COLO829 (cell line): ENCODE data around the gene MED15.

Experiments used
- DNase-seq: peaks from one replicate; pipeline ENCODE4 v3.0.0; 2012; ENCODE audit warnings: low spot score

MED15 gene

GRCh38 chr22:20571078-20571503 is 63.7 kb downstream of the MED15 start:
- no peak for DNase-seq

DNA sequence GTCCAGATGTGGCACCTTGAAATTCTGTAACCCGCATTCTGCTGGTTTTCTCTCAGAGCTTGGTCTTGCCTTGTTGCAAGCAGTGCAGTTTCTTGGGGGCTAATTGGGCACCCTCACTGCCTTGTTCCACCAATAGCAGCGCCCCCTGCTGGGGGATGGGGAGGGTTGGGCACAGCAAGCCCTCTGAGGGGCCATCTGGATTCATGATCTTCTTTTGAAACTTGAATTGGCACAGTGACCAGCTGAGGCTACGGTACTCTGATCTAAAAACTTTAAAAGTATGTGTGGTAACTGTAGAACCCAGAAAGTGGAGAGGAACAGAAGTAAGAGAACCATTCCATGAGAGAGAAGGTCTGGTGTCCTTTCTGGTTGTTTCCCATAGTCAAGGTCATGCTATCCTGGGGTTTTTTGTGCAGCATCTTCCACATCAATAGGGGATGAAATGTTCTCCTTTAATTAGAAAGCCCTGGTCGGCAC is 64.2 kb downstream of the MED15 start:
- DNase-seq = no peak

DNA sequence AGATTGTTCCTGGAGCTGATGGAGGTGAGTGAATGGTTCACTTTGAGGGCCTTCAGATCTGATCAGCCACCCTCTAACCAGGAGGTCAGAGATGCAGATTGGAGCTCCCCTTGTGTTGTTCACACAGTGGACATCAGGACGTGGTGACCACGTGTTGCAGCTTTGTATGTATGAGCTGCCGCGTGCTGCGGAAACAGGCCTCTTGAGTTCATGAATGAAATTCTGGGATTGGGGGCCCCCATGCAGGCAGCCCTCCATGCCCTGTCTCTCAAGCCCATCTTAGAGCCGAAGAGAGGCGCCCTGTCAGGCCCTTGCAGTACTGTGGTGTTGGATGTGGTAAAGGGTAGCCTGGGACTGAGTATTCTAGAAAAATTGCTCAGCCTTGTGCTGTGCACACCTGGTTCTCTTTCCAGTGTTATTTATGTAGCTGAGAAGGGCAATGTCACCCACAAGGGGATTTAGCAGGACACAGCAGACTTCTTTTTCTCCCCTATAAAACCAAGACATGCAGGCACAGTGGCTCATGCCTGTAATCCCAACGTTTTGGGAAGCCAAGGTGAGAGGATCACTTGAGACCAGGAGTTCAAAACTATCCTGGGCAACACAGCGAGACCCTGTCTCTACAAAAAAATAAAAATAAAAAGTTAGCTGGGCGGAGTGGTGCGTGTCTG is 64.9 kb downstream of the MED15 start:
- DNase-seq = no peak

DNA sequence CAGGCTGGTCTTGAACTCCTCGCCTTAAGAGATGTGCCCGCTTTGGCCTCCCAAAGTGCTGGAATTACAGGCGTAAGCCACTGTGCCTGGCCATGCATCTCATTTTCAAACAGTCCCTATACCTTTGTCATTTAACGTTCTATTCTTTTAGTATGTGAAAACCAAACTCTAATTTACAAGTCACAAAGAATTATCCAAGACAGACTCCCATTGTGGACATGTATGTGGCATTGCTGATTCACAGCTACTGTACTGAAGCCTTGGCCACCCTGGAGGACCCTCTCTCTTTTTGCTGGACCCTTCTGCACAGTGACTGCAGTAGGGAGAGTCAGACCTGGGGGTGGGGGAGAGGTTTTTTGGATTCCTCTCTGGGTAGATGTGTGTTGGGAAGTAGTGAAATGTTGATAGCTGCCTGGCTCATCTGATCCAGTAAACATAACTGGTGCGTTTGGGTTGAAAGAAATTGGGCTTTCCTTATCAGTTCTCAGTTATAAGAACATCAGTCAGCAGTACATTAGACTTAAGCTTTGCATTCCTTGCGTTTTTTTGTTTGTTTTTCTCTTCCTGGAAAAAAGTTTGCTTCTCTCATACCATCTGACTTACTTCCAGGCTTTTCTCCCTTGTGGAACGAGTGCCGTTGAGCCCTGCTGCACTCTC is 65.9 kb downstream of the MED15 start:
- DNase-seq = no peak

GRCh38 chr22:20573833-20574615 is 66.6 kb downstream of the MED15 start:
- no peak for DNase-seq

GRCh38 chr22:20574920-20575353 is 67.5 kb downstream of the MED15 start:
- DNase-seq = no peak

GRCh38 chr22:20575724-20576444 is 68.5 kb downstream of the MED15 start:
- DNase-seq = no peak

DNA sequence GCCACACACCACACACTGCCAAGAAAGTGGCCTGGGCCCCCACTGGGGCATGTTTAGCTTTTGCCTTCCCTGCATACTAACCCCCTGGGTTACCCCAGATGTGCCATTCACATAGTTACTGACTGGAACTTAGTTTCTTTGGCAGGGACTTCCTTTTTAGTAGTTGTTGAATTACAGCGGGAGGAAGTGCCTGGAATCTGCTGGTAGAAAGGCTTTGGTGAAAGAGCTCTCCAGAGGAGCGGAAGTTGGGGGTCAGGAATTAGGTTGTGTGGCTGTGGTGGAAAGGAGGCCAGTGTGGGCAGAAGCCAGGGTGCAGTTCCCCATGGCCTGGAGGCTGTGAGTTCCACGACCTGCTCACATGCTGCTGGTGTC is 69.0 kb downstream of the MED15 start:
- DNase-seq = no peak

DNA sequence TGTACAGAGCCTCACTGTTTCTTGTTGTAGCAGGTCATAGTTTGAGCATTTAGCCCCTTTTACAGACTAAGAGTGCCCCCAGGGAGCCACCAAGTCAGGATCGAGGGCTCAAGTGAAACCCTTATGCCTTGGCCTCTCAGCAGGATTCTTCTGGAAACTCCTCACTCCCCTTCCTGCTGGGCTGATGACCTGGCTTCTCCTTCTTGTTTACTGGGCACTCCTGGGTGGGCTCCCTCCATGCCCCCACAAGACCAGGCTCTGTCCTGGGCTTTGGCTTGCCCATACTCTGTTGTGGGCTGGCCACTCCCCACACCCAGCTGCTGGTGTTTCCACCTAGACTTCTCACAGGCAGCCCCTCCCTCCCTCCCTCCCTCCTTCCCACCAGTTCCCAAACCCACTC is 69.6 kb downstream of the MED15 start:
- DNase-seq = no peak

DNA sequence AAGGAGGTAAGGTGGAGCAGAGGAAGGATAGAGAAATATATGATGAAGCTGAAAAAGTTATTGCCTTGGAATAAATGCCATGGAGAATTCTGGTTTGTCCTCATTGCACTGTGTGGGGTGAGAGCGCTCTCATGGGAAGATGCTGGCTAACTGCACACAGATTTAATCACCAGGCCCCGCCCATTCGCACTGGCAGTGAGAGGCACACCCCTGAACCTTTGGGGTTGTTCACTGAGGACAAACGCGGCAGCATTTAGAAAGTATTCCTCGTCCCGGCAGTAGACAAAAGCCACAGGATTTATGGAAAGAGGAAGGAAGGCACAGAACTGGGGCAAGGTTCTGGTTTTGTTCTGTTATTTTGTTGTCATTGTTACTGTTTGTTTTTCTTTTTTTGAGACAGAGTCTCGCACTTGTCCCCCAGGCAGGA is 70.2 kb downstream of the MED15 start:
- no peak for DNase-seq

GRCh38 chr22:20578192-20578591 is 70.8 kb downstream of the MED15 start:
- no peak for DNase-seq

- no peak for DNase-seq
Measured at GRCh38 chr22:20578707-20579106, 71.3 kb downstream of the MED15 start.

GRCh38 chr22:20579273-20580120 is 72.1 kb downstream of the MED15 start:
- no peak for DNase-seq

DNA sequence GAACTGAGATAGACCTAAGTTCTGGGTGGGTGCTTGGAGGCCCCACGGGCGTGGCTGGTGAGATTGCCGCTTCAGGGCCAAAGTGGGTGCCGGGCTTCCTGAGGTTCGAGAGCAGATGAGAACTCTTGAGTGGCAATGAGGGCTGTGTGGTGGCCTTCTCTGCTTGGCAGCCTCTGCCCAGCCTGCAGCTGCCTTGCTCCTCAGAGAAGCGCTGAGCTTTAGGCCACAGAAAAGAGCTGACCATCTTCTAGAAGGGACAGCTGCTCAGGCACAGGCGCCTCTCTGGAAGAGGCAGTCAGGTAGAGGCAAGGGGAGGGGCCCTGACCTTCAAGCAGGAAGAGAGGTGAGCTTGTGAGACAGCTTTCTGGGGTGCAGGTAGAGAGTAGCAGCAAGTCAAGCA is 72.8 kb downstream of the MED15 start:
- no peak for DNase-seq

DNA sequence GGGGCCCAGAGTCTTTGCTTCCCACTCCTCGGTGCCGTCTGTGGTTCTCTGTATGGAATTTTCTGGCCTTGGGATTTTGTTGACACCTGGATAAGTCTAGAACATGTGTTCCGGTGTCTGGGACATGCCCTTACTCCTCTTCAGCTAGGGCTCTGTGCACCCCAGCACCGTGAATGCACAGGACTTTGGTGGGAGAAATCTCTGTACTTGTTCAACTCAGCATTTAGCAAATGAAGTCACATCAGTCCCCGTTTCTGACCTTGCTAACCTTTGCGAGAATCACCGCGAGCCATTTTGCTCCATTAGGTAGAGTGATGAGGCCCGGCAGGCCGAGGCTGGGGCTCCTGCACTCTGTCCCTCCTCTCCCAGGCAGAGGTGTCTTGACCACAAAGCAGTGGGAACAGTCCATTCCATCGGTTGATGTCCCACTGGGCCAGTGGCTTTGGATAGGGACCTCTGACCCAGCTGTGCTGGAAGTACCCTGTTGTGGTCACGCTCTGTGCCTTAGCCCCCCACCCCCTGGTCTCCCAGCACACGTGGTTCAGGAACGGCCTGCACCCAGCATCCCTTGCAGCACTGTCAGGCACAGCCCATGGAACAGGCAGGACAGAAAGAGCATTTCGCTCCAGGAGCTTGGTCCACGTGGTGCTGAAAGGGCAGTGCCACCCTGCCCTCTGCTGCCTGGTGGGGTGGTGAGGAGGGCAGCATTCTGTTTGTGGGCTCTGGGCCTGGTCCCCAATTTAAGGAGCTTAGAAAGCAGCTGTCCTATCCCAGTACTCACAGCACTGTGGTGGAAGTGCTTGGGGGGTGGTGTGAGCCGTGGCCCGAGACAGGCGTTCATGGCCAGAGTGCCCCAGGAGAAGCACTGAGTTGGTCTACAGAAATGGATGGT is 73.4 kb downstream of the MED15 start:
- DNase-seq = no peak

- DNase-seq = no peak
Measured at GRCh38 chr22:20581503-20582170, 74.2 kb downstream of the MED15 start.

- DNase-seq = no peak
Measured at GRCh38 chr22:20582171-20582511, 74.7 kb downstream of the MED15 start.

- no peak for DNase-seq
Measured at GRCh38 chr22:20582520-20583361, 75.3 kb downstream of the MED15 start.

GRCh38 chr22:20583471-20583922 is 76.1 kb downstream of the MED15 start:
- DNase-seq = no peak
